ENCODE measurements around the gene ANAPC15.

DNA sequence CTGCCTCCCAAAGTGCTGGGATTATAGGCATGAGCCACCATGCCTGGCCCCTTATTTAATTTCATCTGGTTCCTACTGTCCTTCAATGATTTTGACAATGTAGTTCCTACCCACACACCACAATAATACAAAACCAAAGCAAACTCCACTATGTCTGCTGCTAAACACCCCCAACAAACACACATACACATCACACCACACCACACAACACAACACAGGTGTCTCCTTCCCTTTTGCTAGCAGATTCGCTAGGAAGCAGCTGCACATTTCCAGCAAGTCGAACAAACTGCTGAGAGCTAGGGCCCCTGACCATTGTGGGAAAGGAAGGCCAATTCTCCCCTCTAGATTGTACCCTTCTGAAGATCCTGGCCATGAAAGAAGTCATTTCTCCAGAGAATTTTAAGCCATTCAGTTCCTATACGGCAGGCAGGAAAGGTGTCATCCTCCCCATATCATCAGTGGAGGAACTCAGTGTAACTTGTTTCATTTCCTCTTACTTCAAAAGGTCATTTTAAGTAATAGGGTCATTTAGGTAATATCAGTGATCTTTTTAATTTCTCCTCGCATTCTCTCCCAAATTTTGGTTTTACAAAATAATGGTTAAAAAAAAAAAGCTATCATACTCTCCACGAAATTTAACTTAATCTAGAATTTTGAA, 50.6 kb downstream of the ANAPC15 start:
- TF ChIP-seq NUFIP1 (IDR thresholded peaks at IDR 0.05; ENCODE audit: partially characterized antibody) (no peak), CTCF (IDR thresholded peaks at IDR 0.05 in 2 of 3, conservative IDR thresholded peaks at IDR 0.05 in 1 of 3; ENCODE audit: insufficient read depth in 2 of 3, low read depth in 1 of 3, low read length in 3 of 3) (no peak)
